ENCODE results near the gene CCDC197.

DNA sequence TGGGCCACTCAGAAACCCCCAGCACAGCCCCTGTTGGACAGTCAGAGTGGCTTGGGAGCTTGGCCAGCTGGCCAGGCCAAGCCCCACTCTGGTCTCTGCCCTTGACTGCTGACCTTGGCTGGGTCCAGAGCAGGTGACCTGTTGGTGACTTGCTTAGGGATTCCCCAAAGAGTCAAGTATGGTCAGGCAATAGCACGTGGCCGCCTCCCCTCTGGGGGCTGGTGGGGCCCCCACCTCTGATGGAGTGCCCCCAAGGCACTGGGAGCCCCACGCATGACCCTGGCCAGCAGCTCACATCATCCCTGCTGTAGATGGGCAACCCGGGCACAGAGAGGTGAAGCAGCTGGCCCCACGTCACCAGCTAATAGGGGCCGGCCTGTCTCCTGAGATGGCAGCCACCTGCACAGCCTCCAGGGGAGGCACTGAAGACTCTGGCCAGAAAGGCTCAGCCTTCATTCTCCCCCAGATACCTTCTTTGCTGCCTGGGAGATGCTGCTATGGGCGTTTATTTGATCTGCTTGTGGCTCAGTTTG is 1.8 kb downstream of the CCDC197 start:
- no peak for TF ChIP-seq CTCF (IDR thresholded peaks at IDR 0.05)
- no peak for TF ChIP-seq POLR2A (IDR thresholded peaks at IDR 0.05)

All from testis (tissue), 2 donors.